HG03520 (cell line): ENCODE results near the gene TENT4A.

Experiments
- ATAC-seq: cut with Tn5 transposase; IDR thresholded peaks from one replicate; pipeline ENCODE4 v1.9.1; 2021; ENCODE audit warnings: mild to moderate bottlenecking, moderate library complexity; ENCODE audit not compliant: unreplicated experiment

The TENT4A gene

DNA sequence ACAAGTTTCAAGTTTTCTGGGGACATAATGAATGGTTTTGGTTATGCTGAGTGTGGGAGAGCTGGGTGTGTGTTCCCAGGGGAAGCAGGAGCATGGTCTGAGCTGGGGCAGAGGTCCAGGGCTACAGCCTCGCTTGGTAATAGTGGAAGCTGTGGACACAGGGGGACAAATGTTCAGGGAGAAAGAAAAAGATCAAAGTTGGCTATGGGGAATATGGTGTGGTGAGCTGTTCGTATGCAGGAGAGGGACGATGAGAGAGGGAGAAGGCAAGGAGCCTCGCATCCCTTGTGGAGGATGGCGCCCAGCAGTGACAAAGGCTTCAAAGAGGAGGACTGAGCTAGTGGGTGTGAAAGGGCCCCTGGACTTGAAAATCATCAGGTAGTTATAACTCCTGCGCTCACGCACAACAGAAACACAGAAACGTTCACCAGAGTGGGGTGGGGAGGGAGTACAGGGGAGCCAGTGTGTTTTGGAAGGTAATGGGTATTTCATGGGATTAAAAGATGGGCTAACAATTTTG, 77.2 kb downstream of the TENT4A start:
- ATAC-seq = no peak

DNA sequence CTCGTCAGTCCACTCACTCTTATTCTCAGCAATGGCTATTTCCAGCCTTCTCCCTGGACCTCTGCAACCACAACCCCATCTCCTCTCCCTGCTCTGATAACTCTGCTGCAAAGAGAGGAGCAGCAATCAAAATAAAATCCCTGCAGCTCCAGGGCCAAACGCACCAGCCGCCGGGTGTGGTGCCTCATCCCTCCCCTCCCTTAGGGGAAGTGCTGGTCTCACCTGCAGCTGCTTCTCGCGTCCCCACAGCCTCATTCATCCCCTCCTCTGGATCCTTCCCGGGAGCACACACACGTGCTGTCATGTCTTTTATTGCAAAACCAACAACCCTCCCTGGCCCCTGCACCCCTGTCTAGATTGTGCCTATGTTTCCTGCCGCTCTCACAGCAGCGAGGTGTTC, 77.8 kb downstream of the TENT4A start:
- ATAC-seq = no peak

DNA sequence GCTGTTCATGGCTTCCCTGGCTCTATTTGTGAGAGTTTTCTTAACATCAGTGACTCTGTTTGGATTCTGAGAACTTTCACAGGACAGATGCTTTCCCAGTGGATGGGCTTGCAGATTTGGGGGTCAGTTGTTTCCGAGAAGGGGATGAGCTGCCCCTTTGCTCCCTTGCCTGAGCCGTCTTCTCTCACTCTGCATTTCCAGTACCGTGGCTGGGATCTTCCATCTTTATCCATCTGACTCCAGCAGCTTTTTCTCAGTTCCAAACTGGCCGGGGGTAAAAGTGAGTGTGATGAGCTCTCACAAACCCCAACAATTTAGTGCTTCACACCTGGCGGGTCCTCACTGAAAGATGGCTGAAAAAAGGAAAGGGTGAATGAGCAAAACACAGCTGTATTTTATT, 79.1 kb downstream of the TENT4A start:
- ATAC-seq = no peak

GRCh38 chr5:6792911-6793471, 79.8 kb downstream of the TENT4A start:
- ATAC-seq = no peak

GRCh38 chr5:6801236-6801635, 88.0 kb downstream of the TENT4A start:
- ATAC-seq = no peak

DNA sequence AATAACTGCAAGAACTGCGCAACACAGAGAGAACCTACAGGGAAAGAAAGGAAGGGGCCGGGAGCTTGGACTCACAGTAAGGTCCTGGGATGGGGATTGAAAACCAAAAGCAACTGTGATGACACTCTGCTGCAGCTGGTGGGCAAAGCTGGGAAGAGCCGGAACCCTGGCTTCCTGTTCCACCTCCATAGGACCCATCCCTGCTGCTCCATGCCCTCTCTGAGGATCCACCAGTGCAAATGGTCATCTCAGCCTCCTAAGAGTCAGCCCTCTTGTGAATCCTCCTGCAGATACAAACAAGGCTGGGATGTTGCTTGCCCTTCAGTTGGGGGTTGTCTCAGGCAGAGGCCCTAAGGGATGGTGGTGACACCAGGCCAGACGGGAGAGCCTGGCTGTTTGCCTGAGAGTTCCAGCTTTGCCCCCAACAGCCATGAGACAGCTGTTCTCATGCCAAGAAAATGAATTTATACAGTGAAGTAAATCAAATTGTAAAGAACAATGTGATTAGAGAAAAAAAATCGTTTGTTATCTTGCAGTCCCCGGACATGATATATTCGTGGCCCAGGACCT, 90.8 kb downstream of the TENT4A start:
- no peak for ATAC-seq

GRCh38 chr5:6804766-6805501, 91.7 kb downstream of the TENT4A start:
- ATAC-seq = no peak

GRCh38 chr5:6805841-6806240, 92.6 kb downstream of the TENT4A start:
- ATAC-seq = no peak
